Smooth muscle cell (in vitro differentiated cells): Measurements from ENCODE around the gene SNAP25. TPM values are rescaled to one million over a fixed set of nuclear protein-coding genes. Genes with fewer than 3 reads are reported as not detected.

ENCODE experiments used
- DNase-seq: peaks from one replicate; lab custom pipeline; 2025; ENCODE audit not compliant: unreplicated experiment; lab: John Stamatoyannopoulos, UW
- H2AFZ ChIP-seq: fragments of 200-600 bp; sonication (generic); 2 replicates; pipeline ENCODE4 v1.6.0; 2016; ENCODE audit warnings: antibody characterized with exemption, low read depth, mild to moderate bottlenecking
- H3F3A ChIP-seq: fragments of 200-600 bp; sonication (generic); 2 replicates; pipeline ENCODE4 v1.6.0; 2017; ENCODE audit warnings: antibody characterized with exemption, low read depth
- H3K27ac ChIP-seq: fragments of 200-600 bp; sonication (generic); 2 replicates; pipeline ENCODE4 v1.5.1; 2016; ENCODE audit warnings: low read depth, mild to moderate bottlenecking
- H3K27me3 ChIP-seq: fragments of 200-600 bp; sonication (generic); 2 replicates; pipeline ENCODE4 v1.6.1; 2016; ENCODE audit warnings: low read depth, mild to moderate bottlenecking
- H3K36me3 ChIP-seq: fragments of 200-600 bp; sonication (generic); 2 replicates; pipeline ENCODE4 v1.5.1; 2016; ENCODE audit warnings: low read depth
- H3K4me1 ChIP-seq: fragments of 200-600 bp; sonication (generic); 2 replicates; pipeline ENCODE4 v1.5.1; 2016; ENCODE audit warnings: low read depth
- H3K4me2 ChIP-seq: fragments of 200-600 bp; sonication (generic); 2 replicates; pipeline ENCODE4 v1.6.0; 2016; ENCODE audit warnings: mild to moderate bottlenecking
- H3K4me3 ChIP-seq: fragments of 200-600 bp; sonication (generic); 2 replicates; pipeline ENCODE4 v1.5.1; 2016; ENCODE audit warnings: mild to moderate bottlenecking
- H3K79me2 ChIP-seq: fragments of 200-600 bp; sonication (generic); 2 replicates; pipeline ENCODE4 v1.6.0; 2016; ENCODE audit warnings: low read depth, mild to moderate bottlenecking
- H3K9ac ChIP-seq: fragments of 200-600 bp; sonication (generic); 2 replicates; pipeline ENCODE4 v1.6.0; 2016; ENCODE audit warnings: low read depth
- H3K9me3 ChIP-seq: fragments of 200-600 bp; sonication (generic); replicated peaks from 2 replicates; pipeline ENCODE4 v1.5.1; 2016; ENCODE audit warnings: low read depth
- H4K20me1 ChIP-seq: fragments of 200-600 bp; sonication (generic); 2 replicates; pipeline ENCODE4 v1.6.0; 2016; ENCODE audit warnings: low read depth
- WGBS: methylation state at CpG from one replicate; pipeline ENCODE4 v1.1.7; 2016; ENCODE audit warnings: low lambda C conversion rate; 5-methylcytosine and 5-hydroxymethylcytosine counted together
- polyA plus RNA-seq: library from polyadenylated mRNA; unstranded; fragments of >200 nt; fragmentation: Nextera tagmentation; extraction: Ambion mirVana; gene quantifications from 2 replicates; pipeline ENCODE4 v1.2.1, GENCODE V29; 2016
- total RNA-seq: library from RNA; depleted of rRNA; stranded (reverse); fragments of >200 nt; gene quantifications from 2 replicates; pipeline ENCODE4 v1.2.3, GENCODE V29; 2014
- TF ChIP-seq, protein P1 (sequence below): fragments of 200-600 bp; sonication (generic); IDR thresholded peaks from 2 replicates; pipeline ENCODE4 v1.5.1; 2017; ENCODE audit warnings: borderline replicate concordance, mild to moderate bottlenecking, antibody characterized with exemption; ENCODE audit not compliant: insufficient read depth, poor library complexity, severe bottlenecking

The SNAP25 gene
- total and polyA plus RNA-seq, 2 experiments from 2014 or later: 4.9 to 5.4 TPM

DNA sequence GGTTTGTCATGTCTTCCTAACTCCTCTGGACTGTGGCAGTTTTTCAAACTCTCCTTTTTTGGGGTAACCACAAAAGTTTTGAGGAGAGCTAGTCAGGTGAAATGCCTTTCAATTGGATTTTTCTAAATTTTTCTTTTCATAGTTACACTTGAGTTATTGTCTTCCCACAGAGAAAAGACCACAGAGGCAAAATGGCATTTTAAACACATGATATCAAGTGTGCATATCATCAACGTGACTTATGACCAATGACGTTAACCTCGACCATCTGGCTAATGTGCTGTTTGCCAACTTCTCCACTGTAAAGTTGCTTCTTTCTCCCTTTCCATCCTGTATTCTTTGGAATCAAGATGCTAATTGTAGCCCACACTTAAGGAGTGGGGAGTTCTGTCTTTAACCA is 41.3 kb upstream of the SNAP25 start:
- Histone ChIP-seq H3F3A (no peaks in the 10 kb centered on the region), H2AFZ (no peak overlapping the region), H3K9me3 (no peaks in the 10 kb centered on the region), H3K27me3 (no peaks in the 10 kb centered on the region), H4K20me1 (no peaks in the 10 kb centered on the region), H3K27ac (no peak overlapping the region), H3K4me2 (no peak overlapping the region), H3K4me3 (no peak overlapping the region), H3K9ac (no peak overlapping the region), H3K36me3 (no peaks in the 10 kb centered on the region), H3K4me1 (no peaks in the 10 kb centered on the region), H3K79me2 (no peaks in the 10 kb centered on the region)
- WGBS: 90% methylated on average over 3 of the region's 3 CpGs
- TF ChIP-seq, protein P1, sequence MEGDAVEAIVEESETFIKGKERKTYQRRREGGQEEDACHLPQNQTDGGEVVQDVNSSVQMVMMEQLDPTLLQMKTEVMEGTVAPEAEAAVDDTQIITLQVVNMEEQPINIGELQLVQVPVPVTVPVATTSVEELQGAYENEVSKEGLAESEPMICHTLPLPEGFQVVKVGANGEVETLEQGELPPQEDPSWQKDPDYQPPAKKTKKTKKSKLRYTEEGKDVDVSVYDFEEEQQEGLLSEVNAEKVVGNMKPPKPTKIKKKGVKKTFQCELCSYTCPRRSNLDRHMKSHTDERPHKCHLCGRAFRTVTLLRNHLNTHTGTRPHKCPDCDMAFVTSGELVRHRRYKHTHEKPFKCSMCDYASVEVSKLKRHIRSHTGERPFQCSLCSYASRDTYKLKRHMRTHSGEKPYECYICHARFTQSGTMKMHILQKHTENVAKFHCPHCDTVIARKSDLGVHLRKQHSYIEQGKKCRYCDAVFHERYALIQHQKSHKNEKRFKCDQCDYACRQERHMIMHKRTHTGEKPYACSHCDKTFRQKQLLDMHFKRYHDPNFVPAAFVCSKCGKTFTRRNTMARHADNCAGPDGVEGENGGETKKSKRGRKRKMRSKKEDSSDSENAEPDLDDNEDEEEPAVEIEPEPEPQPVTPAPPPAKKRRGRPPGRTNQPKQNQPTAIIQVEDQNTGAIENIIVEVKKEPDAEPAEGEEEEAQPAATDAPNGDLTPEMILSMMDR: no peak
- DNase-seq: no peak

DNA sequence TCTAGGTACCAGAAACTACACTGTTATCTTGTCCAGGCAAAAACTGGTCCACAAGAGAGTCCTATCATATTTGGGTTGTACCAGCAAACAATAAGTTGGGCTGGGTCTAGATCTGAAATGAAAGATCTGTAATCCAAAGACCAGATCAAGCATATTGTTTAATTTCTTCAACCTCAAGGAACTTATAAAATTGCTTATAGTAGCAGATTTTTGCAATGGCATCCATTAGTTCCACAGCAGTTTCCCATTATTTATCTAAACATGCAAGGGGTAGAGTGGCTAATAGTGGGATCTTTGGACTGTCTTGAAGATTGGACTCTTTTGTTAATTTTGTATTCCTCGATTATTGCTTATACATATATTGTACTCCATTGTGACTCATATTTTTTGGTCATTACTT is 40.5 kb upstream of the SNAP25 start:
- H3K4me2 ChIP-seq: no peak overlapping the region
- H3K27ac ChIP-seq: no peak overlapping the region
- WGBS: 89% methylated on average over 1 of the region's 1 CpG
- H3K4me1 ChIP-seq: no peaks in the 10 kb centered on the region
- no peak overlapping the region for H3K4me3 ChIP-seq
- H3F3A ChIP-seq: no peaks in the 10 kb centered on the region
- H3K79me2 ChIP-seq: no peaks in the 10 kb centered on the region
- no peak for DNase-seq
- no peak overlapping the region for H3K9ac ChIP-seq
- no peaks in the 10 kb centered on the region for H3K36me3 ChIP-seq
- no peak overlapping the region for H2AFZ ChIP-seq
- H4K20me1 ChIP-seq: no peaks in the 10 kb centered on the region
- no peaks in the 10 kb centered on the region for H3K9me3 ChIP-seq
- H3K27me3 ChIP-seq: no peaks in the 10 kb centered on the region
- TF ChIP-seq, protein P1: no peak

DNA sequence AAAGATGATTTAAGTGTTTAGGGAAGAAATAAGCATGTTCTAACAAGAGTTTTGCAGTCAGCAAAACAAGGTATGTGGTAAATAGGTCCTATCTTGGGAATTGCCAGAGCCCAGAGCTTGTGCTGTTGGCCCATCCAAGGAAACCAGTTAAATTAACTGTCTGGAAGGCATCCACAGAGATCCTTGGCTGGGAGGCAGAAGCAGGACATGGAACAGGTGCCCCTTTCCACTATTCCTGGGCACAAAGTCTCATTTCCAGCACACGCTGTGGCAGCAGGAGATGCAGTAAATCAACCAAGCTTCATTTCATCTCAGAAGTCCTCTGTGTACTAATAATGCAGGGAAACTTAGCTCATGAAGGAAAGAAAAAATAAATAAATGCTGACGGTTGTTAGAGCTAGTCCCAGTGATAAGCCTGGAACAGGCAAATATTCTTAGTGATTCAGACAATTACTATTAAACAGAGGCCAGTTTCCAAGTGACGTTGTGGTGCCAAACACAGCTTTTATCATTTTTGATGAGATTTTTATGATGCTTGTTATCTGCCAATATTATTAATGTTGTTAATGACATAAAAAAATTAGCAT is 39.8 kb upstream of the SNAP25 start:
- Histone ChIP-seq H3K27me3 (no peaks in the 10 kb centered on the region), H3F3A (no peaks in the 10 kb centered on the region), H3K4me1 (no peaks in the 10 kb centered on the region), H3K36me3 (no peaks in the 10 kb centered on the region), H3K4me3 (no peak overlapping the region), H3K9ac (no peak overlapping the region), H2AFZ (no peak overlapping the region), H3K9me3 (no peaks in the 10 kb centered on the region), H3K4me2 (no peak overlapping the region), H4K20me1 (no peaks in the 10 kb centered on the region), H3K79me2 (no peaks in the 10 kb centered on the region), H3K27ac (no peak overlapping the region)
- 67% methylated on average over 3 of the region's 3 CpGs for WGBS
- no peak for DNase-seq
- TF ChIP-seq, protein P1: no peak
